A549 (cell line): ENCODE measurements around the gene KRT13. TPM values are rescaled to one million over a fixed set of nuclear protein-coding genes. Genes with fewer than 3 reads are reported as not detected.

ENCODE experiments used
- ATAC-seq, 2 experiments: fragments of 200-7000 bp in 1 of 2; fragments of >200 bp in 1 of 2; cut with Nextera tagmentation in 1 of 2; cut with Tn5 transposase in 1 of 2; 3 replicates each; pipeline versions ENCODE4 v1.8.0 to v1.9.1; 2018 to 2020; ENCODE audit warnings: mild to moderate bottlenecking in 1 of 2, moderate library complexity in 1 of 2
- CTCF ChIA-PET: fragments of 300-600 bp; sonication (Branson Sonifier 250); formaldehyde crosslinking; extraction: SDS; loops from one replicate; lab custom pipeline; 2021; ENCODE audit warnings: antibody characterized with exemption, inconsistent platforms; lab: Yijun Ruan, JAX
- POLR2A ChIA-PET: fragments of 350-600 bp; formaldehyde crosslinking; extraction: SDS; loops from one replicate; lab custom pipeline; 2021; ENCODE audit warnings: antibody characterized with exemption, inconsistent platforms; lab: Yijun Ruan, JAX
- DNase-seq, 2 experiments: peaks; one replicate each; pipeline versions ENCODE4 v3.0.0 to v3.0.0-alpha.2; 2011 to 2016; ENCODE audit warnings: low read depth in 1 of 2, low spot score in 1 of 2
- FAIRE-seq: peaks from 2 replicates; lab custom pipeline; 2011; peaks lifted over from hg19 to GRCh38; lab: Jason Lieb, UNC
- H3K27ac ChIP-seq, 2 experiments: fragments of >200 bp; sonication (Bioruptor Twin); formaldehyde crosslinking; 3 replicates each; pipeline ENCODE4 v1.5.1; 2016 to 2017
- H3K4me1 ChIP-seq: fragments of >200 bp; sonication (Bioruptor Twin); formaldehyde crosslinking; 3 replicates; pipeline ENCODE4 v1.6.1; 2016
- H3K4me2 ChIP-seq: fragments of >200 bp; sonication (Bioruptor Twin); formaldehyde crosslinking; 3 replicates; pipeline ENCODE4 v1.6.1; 2016
- H3K4me3 ChIP-seq: fragments of >200 bp; sonication (Bioruptor Twin); formaldehyde crosslinking; 3 replicates; pipeline ENCODE4 v1.5.1; 2016
- H3K9me3 ChIP-seq: fragments of >200 bp; sonication (Bioruptor Twin); formaldehyde crosslinking; 3 replicates; pipeline ENCODE4 v1.6.1; 2016
- CHD4 ChIP-seq: fragments of 200-600 bp; sonication (generic); IDR thresholded peaks from 2 replicates; pipeline ENCODE4 v1.6.1; 2016; ENCODE audit warnings: antibody characterized with exemption, mild to moderate bottlenecking, borderline replicate concordance
- E2F6 ChIP-seq: IDR thresholded peaks from 2 replicates; pipeline ENCODE4 v1.6.1; 2012; ENCODE audit warnings: low read depth, borderline replicate concordance
- EHMT2 ChIP-seq: fragments of 200-600 bp; sonication (generic); IDR thresholded peaks from 2 replicates; pipeline ENCODE4 v1.6.1; 2016; ENCODE audit warnings: antibody characterized with exemption, low read depth, mild to moderate bottlenecking, moderate library complexity
- EP300 ChIP-seq, 2 experiments: fragments of >200 bp; sonication (Bioruptor Twin); formaldehyde crosslinking; IDR thresholded peaks; 2 replicates in 1 of 2; 3 replicates in 1 of 2; pipeline ENCODE4 v1.6.1; 2016 to 2017
- GATA3 ChIP-seq: IDR thresholded peaks from 2 replicates; pipeline ENCODE4 v1.6.1; 2012; ENCODE audit warnings: borderline replicate concordance
- HES2 ChIP-seq: fragments of >200 bp; sonication (Bioruptor Twin); formaldehyde crosslinking; IDR thresholded peaks from 2 replicates; pipeline ENCODE4 v1.6.1; 2016
- HEYL ChIP-seq: fragments of 250-450 bp; sonication (Bioruptor Pico); IDR thresholded peaks from 2 replicates; pipeline ENCODE4 v1.8.0; 2021; ENCODE audit warnings: mild to moderate bottlenecking, moderate library complexity
- HOXB5 ChIP-seq: fragments of 250-450 bp; sonication (Bioruptor Pico); IDR thresholded peaks from 2 replicates; pipeline ENCODE4 v1.5.0; 2020; ENCODE audit warnings: mild to moderate bottlenecking, moderate library complexity
- KDM5A ChIP-seq: fragments of 200-600 bp; sonication (generic); IDR thresholded peaks from 2 replicates; pipeline ENCODE4 v1.6.1; 2016; ENCODE audit warnings: antibody characterized with exemption, mild to moderate bottlenecking
- MAFK ChIP-seq: fragments of 450-650 bp; IDR thresholded peaks from 2 replicates; pipeline ENCODE4 v1.6.1; 2014; ENCODE audit not compliant: partially characterized antibody
- MYC ChIP-seq: IDR thresholded peaks from 2 replicates; pipeline ENCODE4 v1.6.1; 2012; ENCODE audit warnings: mild to moderate bottlenecking, inconsistent platforms, low read length, improper control_type of control experiment, borderline replicate concordance
- NFE2L2 ChIP-seq: fragments of 150-350 bp; conservative IDR thresholded peaks from 2 replicates; pipeline ENCODE4 v1.6.1; 2014; ENCODE audit warnings: low read length
- NPAS2 ChIP-seq: fragments of 250-450 bp; sonication (Bioruptor Pico); IDR thresholded peaks from 2 replicates; pipeline ENCODE4 v1.8.0; 2022; ENCODE audit warnings: mild to moderate bottlenecking, moderate library complexity, borderline replicate concordance
- PBX3 ChIP-seq: IDR thresholded peaks from 2 replicates; pipeline ENCODE4 v1.6.1; 2012
- POLR2A ChIP-seq: IDR thresholded peaks from 2 replicates; pipeline ENCODE4 v1.6.1; 2012; ENCODE audit warnings: mild to moderate bottlenecking, low read length
- RARB ChIP-seq: fragments of 250-450 bp; sonication (Bioruptor Pico); IDR thresholded peaks from 2 replicates; pipeline ENCODE4 v1.8.0; 2021; ENCODE audit warnings: mild to moderate bottlenecking, moderate library complexity
- SMC3 ChIP-seq: fragments of >200 bp; sonication (Bioruptor Twin); formaldehyde crosslinking; IDR thresholded peaks from 3 replicates; pipeline ENCODE4 v1.6.1; 2018; ENCODE audit warnings: inconsistent platforms
- SREBF2 ChIP-seq: fragments of 450-650 bp; IDR thresholded peaks from 2 replicates; pipeline ENCODE4 v1.6.1; 2014; ENCODE audit warnings: mild to moderate bottlenecking, moderate library complexity
- TFCP2L1 ChIP-seq: fragments of 250-450 bp; sonication (Bioruptor Pico); IDR thresholded peaks from 2 replicates; pipeline ENCODE4 v1.5.0; 2021; ENCODE audit warnings: mild to moderate bottlenecking
- USF2 ChIP-seq: fragments of 450-650 bp; IDR thresholded peaks from 2 replicates; pipeline ENCODE4 v1.6.1; 2014; ENCODE audit warnings: antibody characterized with exemption
- ZSCAN20 ChIP-seq: fragments of 250-450 bp; sonication (Bioruptor Pico); IDR thresholded peaks from 2 replicates; pipeline ENCODE4 v1.8.0; 2022; ENCODE audit warnings: mild to moderate bottlenecking, moderate library complexity
- WGBS: methylation state at CpG from one replicate; pipeline ENCODE4 v1.1.6; 2017; ENCODE audit errors: missing lambda C conversion rate; 5-methylcytosine and 5-hydroxymethylcytosine counted together
- polyA plus RNA-seq, 4 experiments: library from polyadenylated mRNA; depleted of rRNA in 3 of 4; stranded (reverse); fragments of >200 nt; fragmentation: RNase III in 1 of 4; extraction: RNeasy Plus Mini Kit Qiagen cat#74134 plus additional on column Dnase treatment in 1 of 4; gene quantifications; 2 replicates in 3 of 4; 3 replicates in 1 of 4; pipeline ENCODE4 v1.2.3, GENCODE V29; 2011 to 2017
- TF ChIP-seq, protein P1 (sequence below): fragments of >200 bp; sonication (Bioruptor Twin); formaldehyde crosslinking; IDR thresholded peaks from 3 replicates; pipeline ENCODE4 v1.6.1; 2016
- TF ChIP-seq, protein P2 (sequence below): fragments of 250-450 bp; sonication (Bioruptor Pico); IDR thresholded peaks from 2 replicates; pipeline ENCODE4 v1.5.0; 2021; ENCODE audit warnings: mild to moderate bottlenecking, moderate library complexity, borderline replicate concordance
- TF ChIP-seq, protein P3 (sequence below): fragments of 150-350 bp; IDR thresholded peaks from 2 replicates; pipeline ENCODE4 v1.6.1; 2014; ENCODE audit warnings: low read depth, mild to moderate bottlenecking, low read length

The KRT13 gene
- polyA plus RNA-seq, 2 of the 4 experiments (the other 2 are of a cell fraction), result 0.06 TPM; not detected in 1

- no peak for TF ChIP-seq TFCP2L1
- no peak for TF ChIP-seq USF2
- no peak for TF ChIP-seq E2F6
- TF ChIP-seq GATA3, result no peak
- no peak for TF ChIP-seq ZSCAN20
- TF ChIP-seq, all 56 proteins: peak for 0
Observed at GRCh38 chr17:41524261-41524660, 18.8 kb upstream of the KRT13 start (continued).

DNA sequence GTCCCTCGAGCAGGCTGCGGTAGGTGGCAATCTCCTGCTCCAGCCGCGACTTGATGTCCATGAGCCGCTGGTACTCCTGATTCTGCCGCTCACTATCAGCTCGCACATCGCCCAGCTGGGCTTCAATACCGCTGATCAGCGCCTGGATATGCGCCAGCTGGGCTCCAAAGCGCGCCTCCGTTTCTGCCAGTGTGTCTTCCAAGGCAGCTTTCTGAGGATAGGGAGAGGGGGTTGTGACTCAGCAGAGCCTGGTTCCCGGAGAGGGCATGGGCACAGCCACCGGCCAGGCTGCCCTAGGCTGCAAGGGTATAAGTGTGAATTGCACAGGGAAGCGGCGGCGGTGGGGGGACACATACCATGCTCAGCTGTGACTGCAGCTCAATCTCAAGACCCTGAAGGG, 18.4 kb upstream of the KRT13 start:
- CTCF ChIA-PET, result interaction anchor here (0.7 to 3.6 kb wide), 5 partner anchors 25 to 142 kb away, joined by 4 to 25 read pairs (median 7); no protein-coding TSS in a partner anchor
- no peak for ATAC-seq
- TF ChIP-seq, protein P1, sequence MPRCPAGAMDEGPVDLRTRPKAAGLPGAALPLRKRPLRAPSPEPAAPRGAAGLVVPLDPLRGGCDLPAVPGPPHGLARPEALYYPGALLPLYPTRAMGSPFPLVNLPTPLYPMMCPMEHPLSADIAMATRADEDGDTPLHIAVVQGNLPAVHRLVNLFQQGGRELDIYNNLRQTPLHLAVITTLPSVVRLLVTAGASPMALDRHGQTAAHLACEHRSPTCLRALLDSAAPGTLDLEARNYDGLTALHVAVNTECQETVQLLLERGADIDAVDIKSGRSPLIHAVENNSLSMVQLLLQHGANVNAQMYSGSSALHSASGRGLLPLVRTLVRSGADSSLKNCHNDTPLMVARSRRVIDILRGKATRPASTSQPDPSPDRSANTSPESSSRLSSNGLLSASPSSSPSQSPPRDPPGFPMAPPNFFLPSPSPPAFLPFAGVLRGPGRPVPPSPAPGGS, result no peak
- TF ChIP-seq, protein P2, sequence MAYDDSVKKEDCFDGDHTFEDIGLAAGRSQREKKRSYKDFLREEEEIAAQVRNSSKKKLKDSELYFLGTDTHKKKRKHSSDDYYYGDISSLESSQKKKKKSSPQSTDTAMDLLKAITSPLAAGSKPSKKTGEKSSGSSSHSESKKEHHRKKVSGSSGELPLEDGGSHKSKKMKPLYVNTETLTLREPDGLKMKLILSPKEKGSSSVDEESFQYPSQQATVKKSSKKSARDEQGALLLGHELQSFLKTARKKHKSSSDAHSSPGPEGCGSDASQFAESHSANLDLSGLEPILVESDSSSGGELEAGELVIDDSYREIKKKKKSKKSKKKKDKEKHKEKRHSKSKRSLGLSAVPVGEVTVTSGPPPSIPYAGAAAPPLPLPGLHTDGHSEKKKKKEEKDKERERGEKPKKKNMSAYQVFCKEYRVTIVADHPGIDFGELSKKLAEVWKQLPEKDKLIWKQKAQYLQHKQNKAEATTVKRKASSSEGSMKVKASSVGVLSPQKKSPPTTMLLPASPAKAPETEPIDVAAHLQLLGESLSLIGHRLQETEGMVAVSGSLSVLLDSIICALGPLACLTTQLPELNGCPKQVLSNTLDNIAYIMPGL, result no peak
- TF ChIP-seq, protein P3, sequence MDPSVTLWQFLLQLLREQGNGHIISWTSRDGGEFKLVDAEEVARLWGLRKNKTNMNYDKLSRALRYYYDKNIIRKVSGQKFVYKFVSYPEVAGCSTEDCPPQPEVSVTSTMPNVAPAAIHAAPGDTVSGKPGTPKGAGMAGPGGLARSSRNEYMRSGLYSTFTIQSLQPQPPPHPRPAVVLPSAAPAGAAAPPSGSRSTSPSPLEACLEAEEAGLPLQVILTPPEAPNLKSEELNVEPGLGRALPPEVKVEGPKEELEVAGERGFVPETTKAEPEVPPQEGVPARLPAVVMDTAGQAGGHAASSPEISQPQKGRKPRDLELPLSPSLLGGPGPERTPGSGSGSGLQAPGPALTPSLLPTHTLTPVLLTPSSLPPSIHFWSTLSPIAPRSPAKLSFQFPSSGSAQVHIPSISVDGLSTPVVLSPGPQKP, result no peak
- TF ChIP-seq NPAS2 (CRISPR knock-in tag), result no peak
- no peak for TF ChIP-seq HOXB5
- TF ChIP-seq HEYL, result no peak
- no peak for TF ChIP-seq NFE2L2
- no peak for TF ChIP-seq POLR2A
- TF ChIP-seq MAFK, result no peak
- TF ChIP-seq PBX3, result no peak
- TF ChIP-seq MYC, result no peak
- no peak for TF ChIP-seq EP300 (IDR thresholded peaks at IDR 0.05)
- no peak for TF ChIP-seq KDM5A
- no peak for TF ChIP-seq HES2
- no peak for TF ChIP-seq SREBF2
- TF ChIP-seq SMC3, result no peak
- TF ChIP-seq E2F6, result no peak
- no peak for TF ChIP-seq CHD4
- no peak for TF ChIP-seq RARB (CRISPR knock-in tag)
- no peak for TF ChIP-seq EHMT2
- no peak overlapping the region for H3K4me2 ChIP-seq
- peaks cover 35% of the 10 kb centered on the region for H3K4me1 ChIP-seq
- peak overlapping the region in 1 of 2 experiments; percentile 48; a peak in 3 of 6 replicates for H3K27ac ChIP-seq
- no peak for DNase-seq
- no peak for FAIRE-seq
- WGBS, result 84% methylated on average over 19 of the region's 19 CpGs
- POLR2A ChIA-PET, result no interaction called here
- H3K9me3 ChIP-seq, result no peaks in the 10 kb centered on the region
- no peak overlapping the region for H3K4me3 ChIP-seq
